Liver (tissue), 9 donors: ENCODE results near the gene CLIP1. TPM values are rescaled to one million over a fixed set of nuclear protein-coding genes. Genes with fewer than 3 reads are reported as not detected.

Source experiments
- DNase-seq: peaks from one replicate; pipeline ENCODE4 v3.0.0-alpha.2; 2017; ENCODE audit warnings: low spot score
- H3K27ac ChIP-seq, 2 donors: one replicate each; pipeline ENCODE4 v1.7.0; 2013; ENCODE audit warnings: inconsistent platforms in 2 of 2, low read length in 2 of 2, control low read depth in 1 of 2, low read depth in 1 of 2, mild to moderate bottlenecking in 1 of 2
- H3K27me3 ChIP-seq, 4 donors: one replicate each; pipeline versions ENCODE4 v1.6.1 to v1.7.0; 2013; ENCODE audit warnings: low read length in 3 of 4, inconsistent platforms in 1 of 4, mild to moderate bottlenecking in 1 of 4, moderate library complexity in 1 of 4; ENCODE audit not compliant: control insufficient read depth in 4 of 4, insufficient read depth in 4 of 4
- H3K36me3 ChIP-seq, 4 donors: one replicate each; pipeline versions ENCODE4 v1.6.1 to v1.7.0; 2013; ENCODE audit warnings: low read length in 3 of 4, mild to moderate bottlenecking in 3 of 4, low read depth in 1 of 4, moderate library complexity in 1 of 4; ENCODE audit not compliant: control insufficient read depth in 4 of 4, insufficient read depth in 3 of 4
- H3K4me1 ChIP-seq, 4 donors: one replicate each; pipeline versions ENCODE4 v1.6.1 to v1.7.0; 2013; ENCODE audit warnings: low read length in 3 of 4, mild to moderate bottlenecking in 3 of 4, moderate library complexity in 1 of 4; ENCODE audit not compliant: control insufficient read depth in 4 of 4, insufficient read depth in 4 of 4
- H3K4me3 ChIP-seq, 3 donors: one replicate each; pipeline versions ENCODE4 v1.6.1 to v1.7.0; 2013; ENCODE audit warnings: low read length in 3 of 3, control low read depth in 1 of 3, low read depth in 1 of 3, mild to moderate bottlenecking in 1 of 3
- H3K9ac ChIP-seq, 2 donors: one replicate each; pipeline ENCODE4 v1.7.0; 2013; ENCODE audit warnings: low read length in 2 of 2, mild to moderate bottlenecking in 2 of 2, moderate library complexity in 2 of 2, control low read depth in 1 of 2, low read depth in 1 of 2
- H3K9me3 ChIP-seq, 4 donors: one replicate each; pipeline versions ENCODE4 v1.6.1 to v1.7.0; 2013; ENCODE audit warnings: low read length in 3 of 4; ENCODE audit not compliant: control insufficient read depth in 4 of 4
- CTCF ChIP-seq: fragments of 150-350 bp; IDR thresholded peaks from 2 replicates; pipeline ENCODE4 v1.5.1; 2017; ENCODE audit warnings: improper control_type of control experiment, low read depth, low read length; ENCODE audit not compliant: missing input control
- EGR1 ChIP-seq, 2 donors: IDR thresholded peaks; 2 replicates each; pipeline ENCODE4 v1.6.1; 2016 to 2018; ENCODE audit warnings: antibody characterized with exemption in 2 of 2, low read depth in 2 of 2
- FOXA1 ChIP-seq: IDR thresholded peaks from 2 replicates; pipeline ENCODE4 v1.6.1; 2016; ENCODE audit warnings: antibody characterized with exemption
- FOXA2 ChIP-seq: IDR thresholded peaks from 2 replicates; pipeline ENCODE4 v1.6.1; 2016; ENCODE audit warnings: antibody characterized with exemption
- GABPA ChIP-seq, 2 donors: IDR thresholded peaks in 1 of 2; conservative IDR thresholded peaks in 1 of 2; 2 replicates each; pipeline ENCODE4 v1.6.1; 2016; ENCODE audit warnings: antibody characterized with exemption in 2 of 2, mild to moderate bottlenecking in 1 of 2, moderate library complexity in 1 of 2
- HNF4A ChIP-seq, 2 donors: conservative IDR thresholded peaks; 2 replicates each; pipeline ENCODE4 v1.6.1; 2016; ENCODE audit warnings: antibody characterized with exemption in 2 of 2, mild to moderate bottlenecking in 2 of 2
- HNF4G ChIP-seq: IDR thresholded peaks from 2 replicates; pipeline ENCODE4 v1.6.1; 2016; ENCODE audit warnings: antibody characterized with exemption
- JUND ChIP-seq, 2 donors: IDR thresholded peaks; 2 replicates each; pipeline ENCODE4 v1.6.1; 2016; ENCODE audit warnings: antibody characterized with exemption in 2 of 2
- MAX ChIP-seq: IDR thresholded peaks from 2 replicates; pipeline ENCODE4 v1.6.1; 2016; ENCODE audit warnings: antibody characterized with exemption
- RAD21 ChIP-seq, 2 donors: IDR thresholded peaks; 2 replicates each; pipeline ENCODE4 v1.6.1; 2016; ENCODE audit warnings: antibody characterized with exemption in 2 of 2, mild to moderate bottlenecking in 2 of 2
- REST ChIP-seq: IDR thresholded peaks from 2 replicates; pipeline ENCODE4 v1.6.1; 2016; ENCODE audit warnings: antibody characterized with exemption, mild to moderate bottlenecking
- RXRA ChIP-seq, 2 donors: IDR thresholded peaks; 2 replicates each; pipeline ENCODE4 v1.6.1; 2017 to 2018; ENCODE audit warnings: antibody characterized with exemption in 2 of 2, mild to moderate bottlenecking in 1 of 2
- SP1 ChIP-seq: IDR thresholded peaks from 2 replicates; pipeline ENCODE4 v1.6.1; 2018; ENCODE audit warnings: antibody characterized with exemption, mild to moderate bottlenecking
- YY1 ChIP-seq: IDR thresholded peaks from 2 replicates; pipeline ENCODE4 v1.6.1; 2016; ENCODE audit warnings: antibody characterized with exemption, mild to moderate bottlenecking
- ZBTB33 ChIP-seq: IDR thresholded peaks from 2 replicates; pipeline ENCODE4 v1.6.1; 2016; ENCODE audit warnings: antibody characterized with exemption
- WGBS: extraction: QIAGEN DNeasy Blood & Tissue Kit; methylation state at CpG from one replicate; pipeline ENCODE4 v1.1.7; 2013; 5-methylcytosine and 5-hydroxymethylcytosine counted together
- polyA plus RNA-seq, 2 donors: library from polyadenylated mRNA; stranded (reverse) in 1 of 2; unstranded in 1 of 2; fragments of 200-250 nt in 1 of 2; fragments of >200 nt in 1 of 2; fragmentation: Nextera tagmentation in 1 of 2; extraction: Ambion mirVana in 1 of 2; gene quantifications; one replicate each; pipeline versions ENCODE4 v1.2.1 to v1.2.3, GENCODE V29; 2013 to 2015
- total RNA-seq, 2 donors: library from RNA; depleted of rRNA; stranded (reverse); fragments of >200 nt; gene quantifications; one replicate each; pipeline ENCODE4 v1.2.3, GENCODE V29; 2014
- donor health status: healthy.
- donor health status: healthy.
- donor health status: healthy.
- donor health status: healthy.
- donor health status: healthy.

The CLIP1 gene
- total and polyA plus RNA-seq, 4 donors = 13.0 to 41.9 (median 26.0) TPM

GRCh38 chr12:122394626-122395194, 27.8 kb downstream of the CLIP1 start (continued):
- no peak for TF ChIP-seq CTCF

- H3K9me3 ChIP-seq = no peaks in the 10 kb centered on the region
- no peak overlapping the region for H3K27ac ChIP-seq
- H3K4me1 ChIP-seq = peaks cover 0 to 15% (median 6%) of the 10 kb centered on the region in 4 donors
- peaks cover 0 to 4% (median 0%) of the 10 kb centered on the region in 4 donors for H3K36me3 ChIP-seq
- H3K4me3 ChIP-seq = no peak overlapping the region
- H3K9ac ChIP-seq = no peak overlapping the region
- no peak for DNase-seq
- H3K27me3 ChIP-seq = no peaks in the 10 kb centered on the region
- 95% methylated on average over 4 of the region's 4 CpGs for WGBS
- TF ChIP-seq FOXA1 (no peak), FOXA2 (no peak), EGR1 (IDR thresholded peaks at IDR 0.05; ENCODE audit: low read depth in 2 of 2) (no peak), HNF4G (no peak), RXRA (IDR thresholded peaks at IDR 0.05) (no peak), REST (no peak), HNF4A (conservative IDR thresholded peaks at IDR 0.05) (no peak), CTCF (no peak)
Measured at GRCh38 chr12:122393817-122394216, 28.7 kb downstream of the CLIP1 start.

- Histone ChIP-seq H3K4me1 (peaks cover 0 to 13% (median 4%) of the 10 kb centered on the region in 4 donors), H3K27ac (no peak overlapping the region), H3K9ac (no peak overlapping the region), H3K27me3 (no peaks in the 10 kb centered on the region), H3K36me3 (peaks cover 0 to 4% (median 0%) of the 10 kb centered on the region in 4 donors), H3K4me3 (no peak overlapping the region), H3K9me3 (no peaks in the 10 kb centered on the region)
- WGBS = 97% methylated on average over 5 of the region's 5 CpGs
- TF ChIP-seq SP1 (no peak), JUND (IDR thresholded peaks at IDR 0.05) (no peak), FOXA2 (no peak), EGR1 (IDR thresholded peaks at IDR 0.05; ENCODE audit: low read depth in 2 of 2) (no peak), HNF4A (conservative IDR thresholded peaks at IDR 0.05) (no peak), RXRA (IDR thresholded peaks at IDR 0.05) (no peak), RAD21 (IDR thresholded peaks at IDR 0.05) (no peak), GABPA (IDR thresholded peaks at IDR 0.05 in 1 of 2, conservative IDR thresholded peaks at IDR 0.05 in 1 of 2) (no peak), MAX (no peak), ZBTB33 (no peak), YY1 (no peak)
- DNase-seq = no peak
Measured at GRCh38 chr12:122392411-122392810, 30.1 kb downstream of the CLIP1 start.
